GM12864 (cell line): ENCODE data around the gene THUMPD3.

ENCODE experiments used
- DNase-seq: peaks from one replicate; pipeline ENCODE4 v3.0.0-alpha.2; 2011; ENCODE audit warnings: low read depth
- H3K4me3 ChIP-seq: 2 replicates; pipeline ENCODE4 v1.5.1; 2011; ENCODE audit warnings: mild to moderate bottlenecking, low read depth, low read length, control low read depth
- CTCF ChIP-seq: IDR thresholded peaks from 2 replicates; pipeline ENCODE4 v1.5.1; 2011; ENCODE audit warnings: low read depth, mild to moderate bottlenecking, moderate library complexity, low read length, control low read depth, inconsistent platforms; ENCODE audit errors: missing control alignments

The THUMPD3 gene

GRCh38 chr3:9408061-9408460, 45.2 kb downstream of the THUMPD3 start:
- no peak overlapping the region for H3K4me3 ChIP-seq
- no peak for TF ChIP-seq CTCF
- no peak for DNase-seq

- no peak overlapping the region for H3K4me3 ChIP-seq
- no peak for TF ChIP-seq CTCF
- no peak for DNase-seq
These were observed 45.7 kb downstream of the THUMPD3 start for GRCh38 chr3:9408546-9408945.

- no peak for DNase-seq
- no peak overlapping the region for H3K4me3 ChIP-seq
- no peak for TF ChIP-seq CTCF
These were observed 47.4 kb downstream of the THUMPD3 start for GRCh38 chr3:9409981-9410854.

- no peak for TF ChIP-seq CTCF
- H3K4me3 ChIP-seq, result no peak overlapping the region
- DNase-seq, result no peak
These were observed 48.4 kb downstream of the THUMPD3 start for GRCh38 chr3:9411302-9411701.

- TF ChIP-seq CTCF, result no peak
- no peak for DNase-seq
- H3K4me3 ChIP-seq, result no peak overlapping the region
These were observed 49.4 kb downstream of the THUMPD3 start for GRCh38 chr3:9412293-9412692.

GRCh38 chr3:9414826-9415225, 52.0 kb downstream of the THUMPD3 start:
- no peak overlapping the region for H3K4me3 ChIP-seq
- DNase-seq, result no peak
- no peak for TF ChIP-seq CTCF
